ENCODE measurements around the gene ITPRIPL2.

ITPRIPL2 gene

DNA sequence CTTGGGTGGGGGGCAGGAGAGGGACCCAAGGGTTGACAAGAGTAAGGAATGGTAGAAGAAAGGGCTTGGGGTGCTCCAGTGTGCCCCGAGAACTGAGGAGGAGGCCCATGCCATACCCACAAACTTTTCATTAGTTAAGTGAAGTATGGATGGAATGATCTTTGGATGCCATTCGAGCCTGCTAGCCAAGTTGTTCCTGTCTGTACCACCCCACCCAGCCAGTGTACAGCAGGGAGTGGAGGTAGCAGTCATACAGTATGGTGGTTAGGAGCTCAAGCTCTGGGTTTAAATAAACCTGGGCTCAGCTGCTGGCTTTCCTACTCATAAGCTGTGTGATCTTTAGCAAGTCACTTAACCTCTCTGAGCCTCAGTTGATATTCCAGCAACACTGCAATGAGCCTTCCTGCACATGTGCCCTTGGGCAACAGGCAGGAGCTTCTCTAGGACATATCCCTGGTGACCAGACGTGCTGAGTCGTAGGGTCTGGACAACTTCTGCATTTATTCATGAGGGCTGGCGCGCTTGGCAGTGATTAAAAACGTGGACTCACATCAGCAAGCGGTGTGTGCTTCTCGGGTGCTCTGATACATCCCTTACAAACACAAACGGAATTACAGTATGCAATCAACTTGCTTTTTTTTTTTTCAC is 22.9 kb downstream of the ITPRIPL2 start:
- no peaks in the 10 kb centered on the region for H3K9me3 ChIP-seq (ENCODE audit: control insufficient read depth, insufficient read depth, low read depth, low read length)
- no peaks in the 10 kb centered on the region for H3K36me3 ChIP-seq (ENCODE audit: control insufficient read depth, insufficient read depth, low read length)
- H3K27ac ChIP-seq (ENCODE audit: low read depth, low read length) = no peak overlapping the region
- no peaks in the 10 kb centered on the region for H3K27me3 ChIP-seq (ENCODE audit: control insufficient read depth, insufficient read depth, low read length)
- H3K9ac ChIP-seq (ENCODE audit: low read length) = no peak overlapping the region
- H3K4me3 ChIP-seq (ENCODE audit: low read depth, low read length) = no peak overlapping the region
- H3K4me1 ChIP-seq (ENCODE audit: control insufficient read depth, insufficient read depth, low read length) = peaks cover 24% of the 10 kb centered on the region

- no peak overlapping the region for H3K9ac ChIP-seq (ENCODE audit: low read length)
- peaks cover 24% of the 10 kb centered on the region for H3K4me1 ChIP-seq (ENCODE audit: control insufficient read depth, insufficient read depth, low read length)
- H3K4me3 ChIP-seq (ENCODE audit: low read depth, low read length) = no peak overlapping the region
- H3K36me3 ChIP-seq (ENCODE audit: control insufficient read depth, insufficient read depth, low read length) = no peaks in the 10 kb centered on the region
- no peaks in the 10 kb centered on the region for H3K27me3 ChIP-seq (ENCODE audit: control insufficient read depth, insufficient read depth, low read length)
- no peaks in the 10 kb centered on the region for H3K9me3 ChIP-seq (ENCODE audit: control insufficient read depth, insufficient read depth, low read depth, low read length)
- no peak overlapping the region for H3K27ac ChIP-seq (ENCODE audit: low read depth, low read length)
Measured at GRCh38 chr16:19137201-19138128, 23.7 kb downstream of the ITPRIPL2 start.

DNA sequence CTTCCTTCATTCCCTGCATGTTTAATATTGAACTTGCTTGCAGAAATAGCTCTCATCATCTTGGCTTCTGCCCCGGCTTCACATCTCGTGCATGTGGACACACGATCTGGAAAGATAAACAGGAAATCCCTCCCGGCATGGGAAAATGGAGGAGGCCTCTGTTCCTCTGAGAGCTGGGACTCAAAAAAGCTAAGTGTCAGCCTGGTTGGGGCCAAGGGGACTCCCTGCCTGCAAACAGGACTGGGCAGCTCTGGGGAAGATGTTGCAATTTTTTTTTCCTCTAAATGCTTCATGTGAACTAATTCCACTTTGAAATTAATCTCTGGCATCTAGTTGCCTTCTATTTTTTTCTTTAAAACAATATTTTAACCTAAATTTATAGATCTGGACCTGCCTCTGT is 24.8 kb downstream of the ITPRIPL2 start:
- no peak overlapping the region for H3K9ac ChIP-seq (ENCODE audit: low read length)
- H3K9me3 ChIP-seq (ENCODE audit: control insufficient read depth, insufficient read depth, low read depth, low read length) = no peaks in the 10 kb centered on the region
- no peak overlapping the region for H3K4me3 ChIP-seq (ENCODE audit: low read depth, low read length)
- H3K27me3 ChIP-seq (ENCODE audit: control insufficient read depth, insufficient read depth, low read length) = no peaks in the 10 kb centered on the region
- H3K27ac ChIP-seq (ENCODE audit: low read depth, low read length) = no peak overlapping the region
- no peaks in the 10 kb centered on the region for H3K36me3 ChIP-seq (ENCODE audit: control insufficient read depth, insufficient read depth, low read length)
- H3K4me1 ChIP-seq (ENCODE audit: control insufficient read depth, insufficient read depth, low read length) = peaks cover 21% of the 10 kb centered on the region

DNA sequence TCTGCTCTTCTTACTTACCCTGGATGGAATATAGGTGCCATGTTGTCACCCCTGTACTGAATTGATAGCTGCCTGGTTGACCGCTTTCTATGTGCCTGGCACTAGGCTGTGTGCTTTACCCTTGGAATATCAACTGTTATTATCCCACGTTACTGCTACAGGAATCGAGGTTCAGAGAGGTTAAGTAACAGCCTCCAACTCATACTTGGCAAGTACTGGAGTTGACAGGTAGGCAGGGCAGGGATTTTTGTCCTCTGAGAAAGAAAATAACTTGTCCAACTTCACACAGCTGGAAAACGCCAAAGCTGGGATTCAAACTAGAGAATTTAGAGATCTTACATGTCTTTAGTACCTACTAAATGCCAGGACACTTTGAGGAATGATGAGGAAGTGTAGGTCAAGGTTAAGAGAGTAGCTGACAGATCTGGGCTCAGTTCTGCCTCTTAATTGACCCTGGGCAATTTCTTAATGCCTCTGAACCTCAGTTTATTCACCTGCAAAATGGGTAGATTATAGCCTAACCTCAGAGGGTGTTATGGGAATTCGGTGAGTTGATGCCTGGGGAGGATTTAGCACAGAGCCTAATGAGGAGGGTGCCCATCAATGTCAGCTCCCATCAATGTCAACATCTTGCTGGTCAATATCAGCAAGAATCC is 25.8 kb downstream of the ITPRIPL2 start:
- Histone ChIP-seq H3K27me3 (ENCODE audit: control insufficient read depth, insufficient read depth, low read length) (no peaks in the 10 kb centered on the region), H3K9me3 (ENCODE audit: control insufficient read depth, insufficient read depth, low read depth, low read length) (no peaks in the 10 kb centered on the region), H3K4me1 (ENCODE audit: control insufficient read depth, insufficient read depth, low read length) (peaks cover 21% of the 10 kb centered on the region), H3K9ac (ENCODE audit: low read length) (no peak overlapping the region), H3K27ac (ENCODE audit: low read depth, low read length) (no peak overlapping the region), H3K4me3 (ENCODE audit: low read depth, low read length) (no peak overlapping the region), H3K36me3 (ENCODE audit: control insufficient read depth, insufficient read depth, low read length) (no peaks in the 10 kb centered on the region)

DNA sequence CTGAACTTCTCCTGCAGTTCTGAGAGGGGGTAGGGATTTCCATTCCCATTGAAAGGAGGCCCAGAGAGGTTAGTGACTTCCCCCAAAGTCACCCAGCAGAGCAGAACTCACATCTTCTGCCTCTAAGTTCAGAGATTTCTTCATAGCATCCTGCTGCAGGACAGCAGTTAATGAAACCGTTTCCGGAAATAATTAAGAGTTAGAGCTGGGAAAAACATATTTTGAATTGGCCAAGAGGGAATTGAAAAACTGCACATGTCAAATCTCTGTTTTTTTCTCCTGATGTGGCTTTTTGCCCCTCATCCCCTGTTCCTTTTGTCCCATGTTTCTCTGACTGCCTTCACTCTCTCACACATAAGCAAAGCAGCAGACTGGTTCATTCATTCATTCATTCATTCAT is 26.6 kb downstream of the ITPRIPL2 start:
- H3K36me3 ChIP-seq (ENCODE audit: control insufficient read depth, insufficient read depth, low read length) = no peaks in the 10 kb centered on the region
- H3K27me3 ChIP-seq (ENCODE audit: control insufficient read depth, insufficient read depth, low read length) = no peaks in the 10 kb centered on the region
- no peak overlapping the region for H3K9ac ChIP-seq (ENCODE audit: low read length)
- H3K4me3 ChIP-seq (ENCODE audit: low read depth, low read length) = no peak overlapping the region
- H3K4me1 ChIP-seq (ENCODE audit: control insufficient read depth, insufficient read depth, low read length) = peaks cover 16% of the 10 kb centered on the region
- no peak overlapping the region for H3K27ac ChIP-seq (ENCODE audit: low read depth, low read length)
- H3K9me3 ChIP-seq (ENCODE audit: control insufficient read depth, insufficient read depth, low read depth, low read length) = no peaks in the 10 kb centered on the region

GRCh38 chr16:19142939-19143598 is 29.3 kb downstream of the ITPRIPL2 start:
- Histone ChIP-seq H3K4me1 (ENCODE audit: control insufficient read depth, insufficient read depth, low read length) (peaks cover 6% of the 10 kb centered on the region; the same call in 1 of the 2 replicates), H3K27ac (ENCODE audit: low read depth, low read length) (no peak overlapping the region), H3K9ac (ENCODE audit: low read length) (no peak overlapping the region), H3K27me3 (ENCODE audit: control insufficient read depth, insufficient read depth, low read length) (no peaks in the 10 kb centered on the region), H3K36me3 (ENCODE audit: control insufficient read depth, insufficient read depth, low read length) (no peaks in the 10 kb centered on the region), H3K9me3 (ENCODE audit: control insufficient read depth, insufficient read depth, low read depth, low read length) (peaks cover 5% of the 10 kb centered on the region), H3K4me3 (ENCODE audit: low read depth, low read length) (no peak overlapping the region)

DNA sequence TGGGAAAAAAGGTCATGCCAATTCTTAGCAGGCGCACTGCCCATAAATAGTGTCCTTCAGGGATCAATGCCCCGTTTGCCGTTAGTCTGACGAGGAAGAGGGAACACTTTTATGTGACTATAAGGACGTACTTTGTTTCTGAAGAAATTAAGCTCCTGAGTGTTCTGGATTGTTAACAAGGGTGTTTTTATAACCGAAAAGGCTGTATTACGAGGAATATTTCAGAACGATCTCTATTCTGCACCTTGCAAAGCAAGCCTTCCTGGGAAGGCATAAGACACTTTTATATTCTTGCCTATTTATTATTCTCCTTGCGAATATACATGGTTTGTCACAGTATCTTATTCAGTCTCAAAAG is 29.8 kb downstream of the ITPRIPL2 start:
- H3K36me3 ChIP-seq (ENCODE audit: control insufficient read depth, insufficient read depth, low read length) = no peaks in the 10 kb centered on the region
- peaks cover 9% of the 10 kb centered on the region for H3K9me3 ChIP-seq (ENCODE audit: control insufficient read depth, insufficient read depth, low read depth, low read length)
- H3K4me3 ChIP-seq (ENCODE audit: low read depth, low read length) = no peak overlapping the region
- H3K4me1 ChIP-seq (ENCODE audit: control insufficient read depth, insufficient read depth, low read length) = peaks cover 3% of the 10 kb centered on the region; the same call in 1 of the 2 replicates
- H3K9ac ChIP-seq (ENCODE audit: low read length) = no peak overlapping the region
- no peak overlapping the region for H3K27ac ChIP-seq (ENCODE audit: low read depth, low read length)
- H3K27me3 ChIP-seq (ENCODE audit: control insufficient read depth, insufficient read depth, low read length) = 0 out of 2 replicates have a peak, but pooled peaks cover 1% of the 10 kb centered on the region

DNA sequence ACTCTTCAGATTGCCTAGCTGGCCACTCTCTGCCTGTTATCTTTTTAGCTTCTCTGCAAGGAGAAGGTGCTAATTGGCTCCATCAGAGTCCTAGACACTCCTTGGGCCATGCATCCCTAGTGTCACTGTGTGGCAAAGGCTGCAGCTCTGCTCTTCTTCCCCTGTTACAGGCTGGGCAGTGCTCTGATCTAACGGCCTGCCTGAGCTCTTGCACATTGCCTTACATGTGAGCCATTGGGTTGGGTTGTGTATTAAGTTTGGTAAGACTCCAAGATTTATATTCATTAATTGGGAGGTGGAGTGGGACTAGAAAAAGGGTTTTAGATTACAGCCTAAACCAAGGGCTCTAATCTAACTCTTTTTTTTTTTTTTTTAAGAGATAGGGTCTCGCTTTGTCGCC is 31.2 kb downstream of the ITPRIPL2 start:
- Histone ChIP-seq H3K9ac (ENCODE audit: low read length) (no peak overlapping the region), H3K4me3 (ENCODE audit: low read depth, low read length) (no peak overlapping the region), H3K27ac (ENCODE audit: low read depth, low read length) (no peak overlapping the region), H3K4me1 (ENCODE audit: control insufficient read depth, insufficient read depth, low read length) (no peaks in the 10 kb centered on the region; the same call in 1 of the 2 replicates), H3K9me3 (ENCODE audit: control insufficient read depth, insufficient read depth, low read depth, low read length) (peaks cover 9% of the 10 kb centered on the region), H3K36me3 (ENCODE audit: control insufficient read depth, insufficient read depth, low read length) (no peaks in the 10 kb centered on the region), H3K27me3 (ENCODE audit: control insufficient read depth, insufficient read depth, low read length) (0 out of 2 replicates have a peak, but pooled peaks cover 2% of the 10 kb centered on the region)

- Histone ChIP-seq H3K27me3 (ENCODE audit: control insufficient read depth, insufficient read depth, low read length) (0 out of 2 replicates have a peak, but pooled peaks cover 2% of the 10 kb centered on the region), H3K27ac (ENCODE audit: low read depth, low read length) (no peak overlapping the region), H3K36me3 (ENCODE audit: control insufficient read depth, insufficient read depth, low read length) (no peaks in the 10 kb centered on the region), H3K9ac (ENCODE audit: low read length) (no peak overlapping the region), H3K4me1 (ENCODE audit: control insufficient read depth, insufficient read depth, low read length) (no peaks in the 10 kb centered on the region; the same call in 1 of the 2 replicates), H3K9me3 (ENCODE audit: control insufficient read depth, insufficient read depth, low read depth, low read length) (peaks cover 9% of the 10 kb centered on the region), H3K4me3 (ENCODE audit: low read depth, low read length) (no peak overlapping the region)
Measured at GRCh38 chr16:19147126-19147525, 33.4 kb downstream of the ITPRIPL2 start.

GRCh38 chr16:19147627-19148026 is 33.9 kb downstream of the ITPRIPL2 start:
- 0 out of 2 replicates have a peak, but pooled peaks cover 2% of the 10 kb centered on the region for H3K27me3 ChIP-seq (ENCODE audit: control insufficient read depth, insufficient read depth, low read length)
- no peak overlapping the region for H3K9ac ChIP-seq (ENCODE audit: low read length)
- H3K4me3 ChIP-seq (ENCODE audit: low read depth, low read length) = no peak overlapping the region
- no peaks in the 10 kb centered on the region; the same call in 1 of the 2 replicates for H3K4me1 ChIP-seq (ENCODE audit: control insufficient read depth, insufficient read depth, low read length)
- no peaks in the 10 kb centered on the region for H3K36me3 ChIP-seq (ENCODE audit: control insufficient read depth, insufficient read depth, low read length)
- H3K9me3 ChIP-seq (ENCODE audit: control insufficient read depth, insufficient read depth, low read depth, low read length) = peaks cover 9% of the 10 kb centered on the region
- H3K27ac ChIP-seq (ENCODE audit: low read depth, low read length) = no peak overlapping the region
